Measurements from ENCODE around the gene CCDC83.
A peak's percentile ranks its signal among the peaks of the same experiment; 100 is the strongest.

CCDC83 gene

DNA sequence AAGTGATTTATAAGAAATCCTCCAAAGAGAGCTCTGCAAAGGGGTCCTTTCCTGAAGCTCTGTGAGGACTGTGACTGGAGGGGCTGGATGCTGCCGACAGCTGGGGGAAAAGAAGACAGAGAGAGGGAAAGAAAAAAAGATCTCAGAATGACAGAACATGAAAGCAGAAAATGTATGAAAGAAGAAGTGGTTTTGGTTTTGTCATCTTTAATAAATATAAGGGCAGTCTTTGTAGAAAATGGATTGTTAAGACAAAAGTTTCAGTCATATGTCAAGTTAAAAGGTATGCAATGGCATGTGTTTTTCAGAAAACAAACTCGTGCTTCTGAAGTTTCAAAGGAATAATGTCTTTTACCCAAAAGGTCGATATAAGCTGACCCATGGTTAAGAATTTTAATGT, 105.5 kb downstream of the CCDC83 start:
- Mint-ChIP-seq H3K27me3 (ENCODE audit: low read depth, poor library complexity) (no peaks in the 10 kb centered on the region), H3K9me3 (peaks cover 6% of the 10 kb centered on the region), H3K36me3 (ENCODE audit: low read depth) (peaks cover 76% of the 10 kb centered on the region), H3K27ac (peak overlapping the region; percentile 70), H3K4me1 (peaks cover 57% of the 10 kb centered on the region), H3K4me3 (peak overlapping the region; percentile 6)
- no peak for DNase-seq
- TF ChIP-seq, protein P1, sequence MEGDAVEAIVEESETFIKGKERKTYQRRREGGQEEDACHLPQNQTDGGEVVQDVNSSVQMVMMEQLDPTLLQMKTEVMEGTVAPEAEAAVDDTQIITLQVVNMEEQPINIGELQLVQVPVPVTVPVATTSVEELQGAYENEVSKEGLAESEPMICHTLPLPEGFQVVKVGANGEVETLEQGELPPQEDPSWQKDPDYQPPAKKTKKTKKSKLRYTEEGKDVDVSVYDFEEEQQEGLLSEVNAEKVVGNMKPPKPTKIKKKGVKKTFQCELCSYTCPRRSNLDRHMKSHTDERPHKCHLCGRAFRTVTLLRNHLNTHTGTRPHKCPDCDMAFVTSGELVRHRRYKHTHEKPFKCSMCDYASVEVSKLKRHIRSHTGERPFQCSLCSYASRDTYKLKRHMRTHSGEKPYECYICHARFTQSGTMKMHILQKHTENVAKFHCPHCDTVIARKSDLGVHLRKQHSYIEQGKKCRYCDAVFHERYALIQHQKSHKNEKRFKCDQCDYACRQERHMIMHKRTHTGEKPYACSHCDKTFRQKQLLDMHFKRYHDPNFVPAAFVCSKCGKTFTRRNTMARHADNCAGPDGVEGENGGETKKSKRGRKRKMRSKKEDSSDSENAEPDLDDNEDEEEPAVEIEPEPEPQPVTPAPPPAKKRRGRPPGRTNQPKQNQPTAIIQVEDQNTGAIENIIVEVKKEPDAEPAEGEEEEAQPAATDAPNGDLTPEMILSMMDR (IDR thresholded peaks at IDR 0.05): no peak

DNA sequence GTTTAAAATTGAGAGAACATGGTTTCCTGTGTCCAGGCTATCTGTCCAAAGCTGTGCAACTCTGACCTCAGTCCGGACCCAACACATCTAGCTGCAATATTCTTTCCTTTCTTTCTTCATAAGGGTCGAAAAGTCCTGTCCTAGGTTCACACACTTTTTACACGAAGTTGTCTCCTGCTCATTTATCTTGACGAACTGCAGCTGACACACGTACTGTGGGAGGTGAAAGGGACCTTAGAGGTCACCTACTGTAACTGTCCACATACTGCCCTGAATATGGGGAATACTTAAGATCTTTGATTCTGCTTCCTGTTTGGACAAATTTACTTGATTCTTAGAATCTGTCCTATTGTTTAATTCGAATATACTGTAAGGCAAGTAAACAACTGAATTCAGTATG, 105.9 kb downstream of the CCDC83 start:
- H3K4me3 Mint-ChIP-seq: no peak overlapping the region
- H3K27me3 Mint-ChIP-seq (ENCODE audit: low read depth, poor library complexity): no peaks in the 10 kb centered on the region
- TF ChIP-seq, protein P1 (IDR thresholded peaks at IDR 0.05): no peak
- peak overlapping the region; percentile 52 for H3K27ac Mint-ChIP-seq
- DNase-seq: no peak
- peaks cover 6% of the 10 kb centered on the region for H3K9me3 Mint-ChIP-seq
- H3K4me1 Mint-ChIP-seq: peaks cover 53% of the 10 kb centered on the region
- peaks cover 78% of the 10 kb centered on the region for H3K36me3 Mint-ChIP-seq (ENCODE audit: low read depth)

DNA sequence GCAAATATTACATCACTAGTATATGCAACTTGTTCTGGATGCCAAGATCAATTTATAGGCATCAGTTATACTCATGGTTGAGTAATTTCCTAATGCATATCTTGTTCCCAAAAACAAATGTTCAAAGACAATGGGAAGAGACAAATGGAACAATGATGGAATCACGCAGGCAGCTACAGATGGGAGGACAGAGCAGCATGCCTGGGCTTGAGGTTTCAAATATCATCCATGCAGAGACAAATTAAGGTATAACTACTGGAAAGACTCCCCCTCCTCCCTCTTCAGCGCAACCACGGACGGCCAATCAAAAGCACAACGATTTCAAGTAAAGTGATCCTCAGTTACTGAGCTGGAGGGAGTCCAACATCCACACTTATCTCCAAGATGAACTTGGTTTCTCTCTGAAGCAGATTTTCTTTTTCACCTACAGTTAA, 106.8 kb downstream of the CCDC83 start:
- H3K36me3 Mint-ChIP-seq (ENCODE audit: low read depth): peaks cover 77% of the 10 kb centered on the region
- H3K9me3 Mint-ChIP-seq: peaks cover 6% of the 10 kb centered on the region
- H3K27ac Mint-ChIP-seq: peak overlapping the region; percentile 89
- TF ChIP-seq, protein P1 (IDR thresholded peaks at IDR 0.05): no peak
- no peaks in the 10 kb centered on the region for H3K27me3 Mint-ChIP-seq (ENCODE audit: low read depth, poor library complexity)
- peak overlapping the region; percentile 31 for H3K4me3 Mint-ChIP-seq
- H3K4me1 Mint-ChIP-seq: peaks cover 45% of the 10 kb centered on the region
- DNase-seq: no peak

DNA sequence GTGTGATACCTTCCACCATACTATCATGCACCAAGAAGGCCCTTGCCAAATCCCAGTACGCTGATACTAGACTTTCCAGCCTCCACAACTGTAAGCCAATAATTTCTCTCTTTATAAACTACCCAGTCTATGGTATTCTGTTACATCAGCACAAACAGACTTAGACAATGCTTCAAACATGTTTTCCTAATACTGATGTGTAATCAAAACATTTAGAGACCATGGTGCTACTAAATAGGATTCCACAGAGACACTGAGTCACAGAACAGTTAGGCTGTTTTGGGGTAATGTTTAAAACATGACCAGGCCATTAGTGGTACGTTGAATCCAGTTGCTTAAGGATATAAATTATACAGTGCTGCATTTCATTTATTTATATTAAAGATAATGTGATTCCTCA, 110.0 kb downstream of the CCDC83 start:
- Mint-ChIP-seq H3K27ac (no peak overlapping the region), H3K4me1 (peaks cover 50% of the 10 kb centered on the region)

DNA sequence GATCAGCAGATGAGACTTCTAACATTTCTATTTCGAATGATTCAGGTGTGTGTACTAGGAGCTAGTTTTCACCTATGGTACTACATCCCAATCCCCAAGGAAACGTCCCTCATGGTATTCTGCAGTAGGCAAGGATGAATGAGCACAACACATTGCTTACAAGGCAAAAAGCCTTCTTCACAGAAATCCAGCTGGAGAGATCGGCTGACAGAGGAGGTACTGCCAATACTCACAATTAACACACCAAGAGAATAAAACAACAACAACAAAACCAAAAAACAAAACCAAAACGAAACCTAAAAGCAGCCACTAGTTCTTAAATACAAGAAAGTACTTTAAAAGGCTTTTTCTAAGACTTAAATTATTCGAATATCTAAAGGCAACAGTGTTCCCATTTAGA, 112.3 kb downstream of the CCDC83 start:
- Mint-ChIP-seq H3K27ac (peak overlapping the region; percentile 47), H3K27me3 (ENCODE audit: low read depth, poor library complexity) (no peaks in the 10 kb centered on the region), H3K4me1 (peaks cover 28% of the 10 kb centered on the region), H3K9me3 (peaks cover 10% of the 10 kb centered on the region), H3K4me3 (no peak overlapping the region), H3K36me3 (ENCODE audit: low read depth) (peaks cover 80% of the 10 kb centered on the region)
- TF ChIP-seq, protein P1 (IDR thresholded peaks at IDR 0.05): no peak
- DNase-seq: no peak

More for the DNA sequence above, 110.0 kb downstream of the CCDC83 start:
- DNase-seq: no peak
- TF ChIP-seq, protein P1 (IDR thresholded peaks at IDR 0.05): no peak
- no peaks in the 10 kb centered on the region for H3K27me3 Mint-ChIP-seq (ENCODE audit: low read depth, poor library complexity)
- no peak overlapping the region for H3K4me3 Mint-ChIP-seq
- peaks cover 9% of the 10 kb centered on the region for H3K9me3 Mint-ChIP-seq
- H3K36me3 Mint-ChIP-seq (ENCODE audit: low read depth): peaks cover 72% of the 10 kb centered on the region

Data from nephron progenitor cell (in vitro differentiated cells).